Cardiac muscle cell (in vitro differentiated cells and primary cell): ENCODE measurements around the gene TAPT1. TPM values are rescaled to one million over a fixed set of nuclear protein-coding genes. Genes with fewer than 3 reads are reported as not detected.

Source experiments
- DNase-seq, 2 donors: peaks; one replicate each; pipeline versions ENCODE4 v3.0.0 to v3.0.0-alpha.2; 2010 to 2017; ENCODE audit warnings: low read depth in 1 of 2, low spot score in 1 of 2
- H3K27ac ChIP-seq: fragments of 200-600 bp; sonication (generic); 2 replicates; pipeline ENCODE4 v1.5.1; 2016
- H3K27me3 ChIP-seq: fragments of 200-600 bp; sonication (generic); 2 replicates; pipeline ENCODE4 v1.6.0; 2016; ENCODE audit warnings: control low read depth
- H3K36me3 ChIP-seq: fragments of 200-600 bp; sonication (generic); 2 replicates; pipeline ENCODE4 v1.5.1; 2016; ENCODE audit warnings: control low read depth
- H3K4me1 ChIP-seq: fragments of 200-600 bp; sonication (generic); 2 replicates; pipeline ENCODE4 v1.8.1; 2017; ENCODE audit warnings: low read depth, mild to moderate bottlenecking, mixed run types
- H3K4me3 ChIP-seq: fragments of 200-600 bp; sonication (generic); 2 replicates; pipeline ENCODE4 v1.5.1; 2016; ENCODE audit warnings: mild to moderate bottlenecking
- H3K9me3 ChIP-seq: fragments of 200-600 bp; sonication (generic); 2 replicates; pipeline ENCODE4 v1.5.1; 2017; ENCODE audit warnings: low read depth, mild to moderate bottlenecking, control low read depth
- polyA plus RNA-seq: library from polyadenylated mRNA; unstranded; fragments of >200 nt; fragmentation: Nextera tagmentation; extraction: Ambion mirVana; gene quantifications from 2 replicates; pipeline ENCODE4 v1.2.1, GENCODE V29; 2016
- total RNA-seq: library from RNA; depleted of rRNA; stranded (reverse); fragments of >200 nt; gene quantifications from 2 replicates; pipeline ENCODE4 v1.2.3, GENCODE V29; 2016
- TF ChIP-seq, protein P1 (sequence below): IDR thresholded peaks from 2 replicates; pipeline ENCODE4 v1.5.1; 2012; ENCODE audit warnings: low read depth, mild to moderate bottlenecking, low read length

The TAPT1 gene
- total and polyA plus RNA-seq, 2 experiments from 2014 or later, result 9.8 to 16.9 TPM

DNA sequence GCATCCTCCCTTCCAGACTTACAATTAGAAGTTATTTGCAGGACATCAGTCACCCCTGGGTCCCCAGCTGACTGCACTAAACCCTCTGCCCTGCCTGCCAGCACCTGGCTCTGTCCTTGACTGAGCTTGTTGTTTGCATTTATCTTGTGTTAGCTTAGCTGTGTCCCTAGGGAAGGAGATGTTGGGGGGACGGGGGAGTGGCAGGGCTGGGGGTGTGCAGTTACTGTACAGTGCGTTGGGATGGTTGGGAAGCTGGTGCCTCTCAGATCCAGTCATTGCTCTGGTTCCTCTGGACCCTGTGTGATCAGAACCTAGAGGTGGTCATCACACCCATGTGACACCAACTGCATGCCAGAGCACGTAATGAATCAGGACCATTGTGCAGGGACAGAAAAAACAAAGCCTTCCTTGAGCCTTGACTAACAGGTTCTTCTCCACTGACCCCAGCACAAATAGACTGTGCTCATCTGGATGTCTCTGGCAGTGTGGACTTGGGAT lies 109.7 kb downstream of the TAPT1 start:
- H3K27ac ChIP-seq, result no peak overlapping the region
- no peaks in the 10 kb centered on the region for H3K36me3 ChIP-seq
- H3K4me1 ChIP-seq, result peaks cover 19% of the 10 kb centered on the region
- H3K27me3 ChIP-seq, result no peaks in the 10 kb centered on the region
- no peak for DNase-seq
- no peak overlapping the region for H3K4me3 ChIP-seq
- H3K9me3 ChIP-seq, result no peaks in the 10 kb centered on the region
- TF ChIP-seq, protein P1, sequence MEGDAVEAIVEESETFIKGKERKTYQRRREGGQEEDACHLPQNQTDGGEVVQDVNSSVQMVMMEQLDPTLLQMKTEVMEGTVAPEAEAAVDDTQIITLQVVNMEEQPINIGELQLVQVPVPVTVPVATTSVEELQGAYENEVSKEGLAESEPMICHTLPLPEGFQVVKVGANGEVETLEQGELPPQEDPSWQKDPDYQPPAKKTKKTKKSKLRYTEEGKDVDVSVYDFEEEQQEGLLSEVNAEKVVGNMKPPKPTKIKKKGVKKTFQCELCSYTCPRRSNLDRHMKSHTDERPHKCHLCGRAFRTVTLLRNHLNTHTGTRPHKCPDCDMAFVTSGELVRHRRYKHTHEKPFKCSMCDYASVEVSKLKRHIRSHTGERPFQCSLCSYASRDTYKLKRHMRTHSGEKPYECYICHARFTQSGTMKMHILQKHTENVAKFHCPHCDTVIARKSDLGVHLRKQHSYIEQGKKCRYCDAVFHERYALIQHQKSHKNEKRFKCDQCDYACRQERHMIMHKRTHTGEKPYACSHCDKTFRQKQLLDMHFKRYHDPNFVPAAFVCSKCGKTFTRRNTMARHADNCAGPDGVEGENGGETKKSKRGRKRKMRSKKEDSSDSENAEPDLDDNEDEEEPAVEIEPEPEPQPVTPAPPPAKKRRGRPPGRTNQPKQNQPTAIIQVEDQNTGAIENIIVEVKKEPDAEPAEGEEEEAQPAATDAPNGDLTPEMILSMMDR, result no peak

DNA sequence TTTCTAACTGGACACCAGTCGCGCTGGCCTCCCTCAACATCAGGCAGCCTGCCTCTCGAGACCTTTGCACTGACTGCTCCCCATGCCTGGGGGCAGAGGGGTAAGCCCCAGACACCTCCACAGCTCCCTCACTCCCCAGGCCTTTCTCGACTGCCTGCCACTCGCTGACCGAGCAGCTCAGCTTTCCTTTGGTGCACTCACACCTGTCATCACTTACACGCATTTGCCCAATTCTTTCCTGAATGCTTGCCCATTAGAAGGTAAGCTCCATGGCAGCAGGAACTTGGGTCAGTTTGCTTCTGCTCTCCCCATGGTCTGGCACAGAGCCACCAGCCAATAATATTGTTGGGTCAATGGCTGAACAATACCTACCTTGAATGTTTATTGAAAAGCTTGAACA lies 110.3 kb downstream of the TAPT1 start:
- Histone ChIP-seq H3K36me3 (no peaks in the 10 kb centered on the region), H3K27me3 (no peaks in the 10 kb centered on the region), H3K4me3 (no peak overlapping the region), H3K27ac (peak overlapping the region; percentile 45), H3K9me3 (no peaks in the 10 kb centered on the region), H3K4me1 (peaks cover 19% of the 10 kb centered on the region)
- TF ChIP-seq, protein P1, result no peak
- DNase-seq, result peak in 1 of 2 donors; percentile 71

GRCh38 chr4:16114546-16114945 lies 111.7 kb downstream of the TAPT1 start:
- Histone ChIP-seq H3K27ac (no peak overlapping the region), H3K9me3 (no peaks in the 10 kb centered on the region), H3K4me3 (no peak overlapping the region), H3K4me1 (peaks cover 19% of the 10 kb centered on the region), H3K27me3 (no peaks in the 10 kb centered on the region), H3K36me3 (no peaks in the 10 kb centered on the region)
- DNase-seq, result no peak
- TF ChIP-seq, protein P1, result no peak

DNA sequence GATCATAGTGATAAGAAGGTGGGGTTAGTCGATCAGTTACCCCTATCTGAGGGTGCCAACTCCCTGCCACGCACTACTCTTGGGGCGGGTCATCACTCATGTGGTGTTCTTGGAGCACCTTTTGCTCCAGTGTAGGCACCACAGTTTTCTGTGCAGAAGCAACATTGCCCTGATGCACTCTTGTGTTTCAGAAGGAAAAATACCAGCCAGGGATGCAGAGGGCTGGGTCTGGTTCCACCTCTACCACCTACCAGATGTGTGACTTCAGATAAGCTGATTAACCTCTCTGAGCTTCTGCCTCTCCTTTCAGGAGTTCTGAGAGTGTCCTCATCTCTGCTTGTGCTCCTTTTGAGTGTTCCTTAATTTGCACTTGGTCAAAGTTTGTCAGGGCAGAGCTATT lies 112.5 kb downstream of the TAPT1 start:
- TF ChIP-seq, protein P1, result no peak
- no peaks in the 10 kb centered on the region for H3K9me3 ChIP-seq
- no peak overlapping the region for H3K27ac ChIP-seq
- DNase-seq, result no peak
- H3K36me3 ChIP-seq, result no peaks in the 10 kb centered on the region
- peaks cover 19% of the 10 kb centered on the region for H3K4me1 ChIP-seq
- H3K27me3 ChIP-seq, result no peaks in the 10 kb centered on the region
- H3K4me3 ChIP-seq, result no peak overlapping the region

- Histone ChIP-seq H3K4me3 (no peak overlapping the region), H3K36me3 (no peaks in the 10 kb centered on the region), H3K4me1 (peaks cover 12% of the 10 kb centered on the region), H3K27ac (no peak overlapping the region), H3K9me3 (no peaks in the 10 kb centered on the region), H3K27me3 (no peaks in the 10 kb centered on the region)
- DNase-seq, result no peak
- TF ChIP-seq, protein P1, result no peak
These were observed 114.7 kb downstream of the TAPT1 start for GRCh38 chr4:16111533-16111932.
